ENCODE data around the gene CDC42BPB.

CDC42BPB gene

GRCh38 chr14:102908766-102909455, 148.4 kb downstream of the CDC42BPB start:
- Histone ChIP-seq H3K4me3 (ENCODE audit: low read length) (no peak overlapping the region), H2AFZ (ENCODE audit: low read depth, low read length) (no peak overlapping the region), H3K36me3 (ENCODE audit: insufficient read depth, low read length) (peaks cover 34% of the 10 kb centered on the region), H3K9me3 (ENCODE audit: low read length) (peaks cover 17% of the 10 kb centered on the region), H3K27me3 (ENCODE audit: insufficient read depth, low read length) (no peaks in the 10 kb centered on the region), H3K4me1 (ENCODE audit: insufficient read depth, low read length) (no peaks in the 10 kb centered on the region)

- H3K4me1 ChIP-seq (ENCODE audit: insufficient read depth, low read length), result no peaks in the 10 kb centered on the region
- H3K4me3 ChIP-seq (ENCODE audit: low read length), result no peak overlapping the region
- no peak overlapping the region for H2AFZ ChIP-seq (ENCODE audit: low read depth, low read length)
- H3K36me3 ChIP-seq (ENCODE audit: insufficient read depth, low read length), result peaks cover 34% of the 10 kb centered on the region
- H3K9me3 ChIP-seq (ENCODE audit: low read length), result peaks cover 17% of the 10 kb centered on the region
- no peaks in the 10 kb centered on the region for H3K27me3 ChIP-seq (ENCODE audit: insufficient read depth, low read length)
Measured at GRCh38 chr14:102907980-102908730, 149.2 kb downstream of the CDC42BPB start.

DNA sequence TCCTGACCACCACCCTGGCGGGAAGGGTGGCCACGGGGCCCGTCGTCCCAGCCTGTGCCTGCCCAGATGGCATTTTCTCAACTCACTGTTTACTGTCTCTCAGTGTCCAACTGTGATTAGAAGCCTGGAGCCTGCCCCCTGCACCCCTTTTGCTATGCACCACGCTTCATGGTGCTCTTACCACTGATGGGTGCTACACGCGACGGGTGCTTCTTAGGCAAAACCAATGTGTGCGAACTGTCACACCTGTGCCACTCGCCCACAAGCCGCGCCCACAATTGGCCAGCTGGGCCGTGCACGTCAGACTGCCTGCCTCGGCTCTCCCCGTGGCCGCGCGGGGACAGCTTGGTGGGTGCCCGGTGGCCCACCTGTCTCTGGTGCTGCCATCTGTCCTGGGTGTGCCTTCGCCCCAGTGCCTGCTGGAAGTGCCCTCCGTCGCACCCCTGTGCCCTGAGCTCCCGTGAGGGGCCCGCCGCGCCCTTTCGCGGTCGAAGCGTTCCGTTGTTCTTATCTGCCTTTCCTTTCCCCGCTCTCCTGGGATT, 150.0 kb downstream of the CDC42BPB start:
- Histone ChIP-seq H3K4me1 (ENCODE audit: insufficient read depth, low read length) (no peaks in the 10 kb centered on the region), H3K27me3 (ENCODE audit: insufficient read depth, low read length) (no peaks in the 10 kb centered on the region), H3K36me3 (ENCODE audit: insufficient read depth, low read length) (peaks cover 38% of the 10 kb centered on the region), H3K9me3 (ENCODE audit: low read length) (peaks cover 17% of the 10 kb centered on the region), H3K4me3 (ENCODE audit: low read length) (no peak overlapping the region), H2AFZ (ENCODE audit: low read depth, low read length) (no peak overlapping the region)

DNA sequence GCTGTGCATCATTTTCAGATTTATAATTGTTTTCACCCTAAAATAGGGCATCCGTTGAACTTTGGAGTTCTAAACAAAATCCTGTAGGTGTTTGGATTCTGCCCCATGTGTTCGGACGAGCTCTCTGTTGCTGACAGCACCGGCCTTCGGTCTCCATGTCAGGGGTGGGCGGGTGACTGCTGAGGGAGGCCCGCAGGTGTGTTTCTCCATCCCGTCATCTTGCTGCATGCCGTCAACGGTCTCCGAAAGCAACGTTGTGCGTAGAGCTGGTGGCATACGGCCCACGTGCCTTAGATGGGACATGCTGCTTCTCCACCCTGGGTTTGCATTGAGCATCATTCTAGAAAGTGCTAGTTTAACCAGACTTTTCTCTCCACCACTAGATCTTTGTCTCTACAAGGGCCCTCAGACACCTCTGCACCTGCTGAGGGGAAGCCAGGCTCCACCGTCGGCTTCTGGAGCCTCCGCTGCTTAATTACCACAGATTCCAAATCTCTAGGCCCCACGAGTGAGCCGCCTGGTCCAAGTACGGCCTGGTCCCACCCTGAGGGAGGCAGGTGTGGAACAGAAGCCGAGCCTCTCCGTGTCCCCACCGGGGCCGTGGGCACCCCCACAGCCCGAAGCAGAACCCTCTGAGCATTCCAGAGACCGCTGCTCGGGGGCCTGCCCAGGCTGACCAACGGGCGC, 150.6 kb downstream of the CDC42BPB start:
- Histone ChIP-seq H3K27me3 (ENCODE audit: insufficient read depth, low read length) (no peaks in the 10 kb centered on the region), H3K4me3 (ENCODE audit: low read length) (no peak overlapping the region), H3K36me3 (ENCODE audit: insufficient read depth, low read length) (peaks cover 37% of the 10 kb centered on the region), H3K4me1 (ENCODE audit: insufficient read depth, low read length) (no peaks in the 10 kb centered on the region), H3K9me3 (ENCODE audit: low read length) (peaks cover 17% of the 10 kb centered on the region), H2AFZ (ENCODE audit: low read depth, low read length) (no peak overlapping the region)

DNA sequence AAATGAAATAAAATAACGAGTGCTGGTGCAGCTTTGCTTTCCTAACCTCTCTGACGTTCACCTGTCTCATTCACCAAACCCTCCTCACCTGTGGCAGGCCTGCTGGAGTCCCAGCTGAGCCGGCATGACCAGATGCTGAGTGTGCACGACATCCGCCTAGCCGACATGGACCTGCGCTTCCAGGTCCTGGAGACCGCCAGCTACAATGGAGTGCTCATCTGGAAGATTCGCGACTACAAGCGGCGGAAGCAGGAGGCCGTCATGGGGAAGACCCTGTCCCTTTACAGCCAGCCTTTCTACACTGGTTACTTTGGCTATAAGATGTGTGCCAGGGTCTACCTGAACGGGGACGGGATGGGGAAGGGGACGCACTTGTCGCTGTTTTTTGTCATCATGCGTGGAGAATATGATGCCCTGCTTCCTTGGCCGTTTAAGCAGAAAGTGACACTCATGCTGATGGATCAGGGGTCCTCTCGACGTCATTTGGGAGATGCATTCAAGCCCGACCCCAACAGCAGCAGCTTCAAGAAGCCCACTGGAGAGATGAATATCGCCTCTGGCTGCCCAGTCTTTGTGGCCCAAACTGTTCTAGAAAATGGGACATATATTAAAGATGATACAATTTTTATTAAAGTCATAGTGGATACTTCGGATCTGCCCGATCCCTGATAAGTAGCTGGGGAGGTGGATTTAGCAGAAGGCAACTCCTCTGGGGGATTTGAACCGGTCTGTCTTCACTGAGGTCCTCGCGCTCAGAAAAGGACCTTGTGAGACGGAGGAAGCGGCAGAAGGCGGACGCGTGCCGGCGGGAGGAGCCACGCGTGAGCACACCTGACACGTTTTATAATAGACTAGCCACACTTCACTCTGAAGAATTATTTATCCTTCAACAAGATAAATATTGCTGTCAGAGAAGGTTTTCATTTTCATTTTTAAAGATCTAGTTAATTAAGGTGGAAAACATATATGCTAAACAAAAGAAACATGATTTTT, 151.9 kb downstream of the CDC42BPB start:
- Histone ChIP-seq H2AFZ (ENCODE audit: low read depth, low read length) (no peak overlapping the region), H3K4me3 (ENCODE audit: low read length) (no peak overlapping the region), H3K4me1 (ENCODE audit: insufficient read depth, low read length) (no peaks in the 10 kb centered on the region), H3K36me3 (ENCODE audit: insufficient read depth, low read length) (peaks cover 35% of the 10 kb centered on the region), H3K9me3 (ENCODE audit: low read length) (peaks cover 17% of the 10 kb centered on the region), H3K27me3 (ENCODE audit: insufficient read depth, low read length) (no peaks in the 10 kb centered on the region)

GRCh38 chr14:102903889-102904512, 153.3 kb downstream of the CDC42BPB start:
- Histone ChIP-seq H3K36me3 (ENCODE audit: insufficient read depth, low read length) (peaks cover 36% of the 10 kb centered on the region), H2AFZ (ENCODE audit: low read depth, low read length) (no peak overlapping the region), H3K9me3 (ENCODE audit: low read length) (peaks cover 17% of the 10 kb centered on the region), H3K27me3 (ENCODE audit: insufficient read depth, low read length) (no peaks in the 10 kb centered on the region), H3K4me1 (ENCODE audit: insufficient read depth, low read length) (no peaks in the 10 kb centered on the region), H3K4me3 (ENCODE audit: low read length) (no peak overlapping the region)

DNA sequence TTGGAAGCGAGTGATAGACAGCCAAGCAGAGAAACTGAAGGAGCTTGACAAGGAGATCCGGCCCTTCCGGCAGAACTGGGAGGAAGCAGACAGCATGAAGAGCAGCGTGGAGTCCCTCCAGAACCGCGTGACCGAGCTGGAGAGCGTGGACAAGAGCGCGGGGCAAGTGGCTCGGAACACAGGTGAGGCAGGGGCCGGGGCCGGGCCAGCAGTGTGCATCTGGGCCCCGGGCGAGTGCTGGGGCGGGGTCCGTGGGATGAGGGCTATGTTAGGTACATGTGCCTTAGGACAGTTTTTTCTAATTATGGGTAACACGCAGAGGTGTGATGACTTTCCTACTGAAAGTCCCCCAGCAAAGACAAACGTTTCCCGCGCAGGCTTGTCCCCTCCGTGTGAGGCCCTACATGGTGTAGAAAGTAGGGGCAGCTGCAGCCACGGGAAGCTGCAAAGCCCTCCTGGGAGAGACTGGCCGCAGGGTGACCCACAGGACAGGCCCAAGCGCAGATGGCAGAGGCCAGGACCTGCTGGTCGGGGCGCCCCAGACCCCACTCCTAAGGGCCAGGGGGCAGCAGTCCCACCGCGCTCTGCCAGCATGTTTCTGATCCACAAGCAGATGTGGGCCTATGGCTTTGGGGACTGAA, 154.0 kb downstream of the CDC42BPB start:
- H2AFZ ChIP-seq (ENCODE audit: low read depth, low read length), result no peak overlapping the region
- H3K4me3 ChIP-seq (ENCODE audit: low read length), result no peak overlapping the region
- peaks cover 36% of the 10 kb centered on the region for H3K36me3 ChIP-seq (ENCODE audit: insufficient read depth, low read length)
- H3K4me1 ChIP-seq (ENCODE audit: insufficient read depth, low read length), result no peaks in the 10 kb centered on the region
- peaks cover 17% of the 10 kb centered on the region for H3K9me3 ChIP-seq (ENCODE audit: low read length)
- H3K27me3 ChIP-seq (ENCODE audit: insufficient read depth, low read length), result no peaks in the 10 kb centered on the region

DNA sequence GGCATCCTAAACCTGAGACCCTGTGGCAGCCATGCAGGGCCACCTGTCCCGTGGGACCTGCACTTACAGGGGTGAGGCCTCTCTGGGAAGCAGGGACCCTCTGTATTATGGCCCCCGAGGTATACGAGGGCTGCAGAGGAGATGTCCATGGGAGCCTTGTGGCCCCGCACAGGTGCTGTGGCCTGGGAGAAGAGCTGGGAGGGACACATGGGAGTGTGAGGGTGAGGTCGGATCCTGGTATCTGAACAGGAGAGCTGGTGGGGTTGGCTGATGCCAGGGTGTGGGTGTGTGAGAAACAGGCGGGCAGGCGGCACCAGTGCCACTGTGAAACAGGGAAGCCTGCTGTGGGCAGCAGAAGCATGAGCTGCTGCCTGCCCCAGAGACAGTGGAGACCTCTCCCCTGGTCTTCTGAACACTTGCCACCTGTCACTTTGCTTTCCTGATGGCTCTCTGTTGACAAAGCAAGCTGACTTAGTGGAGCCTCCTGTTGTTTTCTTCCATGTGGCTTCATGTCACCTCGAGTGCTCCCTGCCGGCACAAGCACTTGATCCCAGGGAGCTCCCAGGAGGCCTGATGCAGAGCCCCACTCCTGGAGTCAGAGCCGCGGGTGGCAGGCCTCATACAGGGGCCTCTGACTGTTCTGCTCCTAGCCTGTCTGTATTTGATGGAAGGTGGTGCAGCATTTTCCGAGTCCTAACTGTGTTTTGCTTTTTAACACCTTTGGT, 154.7 kb downstream of the CDC42BPB start:
- no peaks in the 10 kb centered on the region for H3K27me3 ChIP-seq (ENCODE audit: insufficient read depth, low read length)
- H3K9me3 ChIP-seq (ENCODE audit: low read length), result peaks cover 17% of the 10 kb centered on the region
- H3K36me3 ChIP-seq (ENCODE audit: insufficient read depth, low read length), result peaks cover 31% of the 10 kb centered on the region
- no peak overlapping the region for H2AFZ ChIP-seq (ENCODE audit: low read depth, low read length)
- H3K4me1 ChIP-seq (ENCODE audit: insufficient read depth, low read length), result no peaks in the 10 kb centered on the region
- H3K4me3 ChIP-seq (ENCODE audit: low read length), result no peak overlapping the region

DNA sequence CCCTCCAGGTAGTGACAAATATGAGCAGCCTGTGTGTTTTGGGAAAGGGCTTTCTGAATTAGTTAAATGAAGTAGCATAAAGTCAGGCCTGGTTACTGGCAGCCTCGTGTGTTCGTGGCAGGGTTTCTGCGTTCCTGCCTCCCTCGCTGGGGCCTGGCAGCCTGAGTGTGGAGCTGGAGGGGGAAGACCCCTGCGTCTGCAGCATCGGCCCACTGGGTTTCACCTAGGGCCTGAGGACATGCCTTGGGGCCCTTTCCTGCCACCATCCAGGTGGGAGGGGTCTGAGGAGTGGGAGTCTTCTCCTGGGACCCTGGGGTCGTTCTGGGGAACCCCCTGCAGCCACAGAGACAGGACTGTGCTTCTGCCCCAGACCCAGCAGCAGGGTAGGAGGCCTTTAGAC, 155.3 kb downstream of the CDC42BPB start:
- Histone ChIP-seq H3K4me1 (ENCODE audit: insufficient read depth, low read length) (no peaks in the 10 kb centered on the region), H3K4me3 (ENCODE audit: low read length) (no peak overlapping the region), H3K9me3 (ENCODE audit: low read length) (peaks cover 14% of the 10 kb centered on the region), H3K27me3 (ENCODE audit: insufficient read depth, low read length) (no peaks in the 10 kb centered on the region), H2AFZ (ENCODE audit: low read depth, low read length) (no peak overlapping the region), H3K36me3 (ENCODE audit: insufficient read depth, low read length) (peaks cover 26% of the 10 kb centered on the region)

- Histone ChIP-seq H3K36me3 (ENCODE audit: insufficient read depth, low read length) (peaks cover 21% of the 10 kb centered on the region), H3K27me3 (ENCODE audit: insufficient read depth, low read length) (no peaks in the 10 kb centered on the region), H3K4me1 (ENCODE audit: insufficient read depth, low read length) (no peaks in the 10 kb centered on the region), H3K9me3 (ENCODE audit: low read length) (peaks cover 9% of the 10 kb centered on the region), H3K4me3 (ENCODE audit: low read length) (no peak overlapping the region), H2AFZ (ENCODE audit: low read depth, low read length) (no peak overlapping the region)
Measured at GRCh38 chr14:102901633-102902032, 155.7 kb downstream of the CDC42BPB start.
